ENCODE measurements around the gene AAMDC.

The AAMDC gene

DNA sequence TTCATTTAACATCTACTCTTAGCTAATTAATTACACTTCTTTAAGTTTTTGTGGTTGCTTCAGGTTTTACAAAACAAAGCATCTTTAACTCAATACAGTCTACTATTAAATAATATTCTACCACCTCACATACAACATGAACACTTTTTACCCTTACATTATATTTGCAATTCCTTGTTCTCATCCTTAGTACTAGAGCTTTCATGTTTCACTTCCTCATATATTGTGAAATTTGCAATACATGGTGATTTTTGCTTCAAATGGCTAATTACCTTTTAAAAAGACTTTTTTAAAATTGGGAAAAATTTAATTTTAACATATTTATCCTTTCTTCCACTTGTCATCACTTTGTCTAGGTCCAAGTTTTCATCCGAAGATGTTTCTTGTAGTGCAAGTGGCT, 37.9 kb upstream of the AAMDC start:
- no peak overlapping the region for H3K4me3 ChIP-seq (ENCODE audit: low read depth, low read length)
- no peak for DNase-seq (ENCODE audit: low read depth)
- TF ChIP-seq, protein P1, sequence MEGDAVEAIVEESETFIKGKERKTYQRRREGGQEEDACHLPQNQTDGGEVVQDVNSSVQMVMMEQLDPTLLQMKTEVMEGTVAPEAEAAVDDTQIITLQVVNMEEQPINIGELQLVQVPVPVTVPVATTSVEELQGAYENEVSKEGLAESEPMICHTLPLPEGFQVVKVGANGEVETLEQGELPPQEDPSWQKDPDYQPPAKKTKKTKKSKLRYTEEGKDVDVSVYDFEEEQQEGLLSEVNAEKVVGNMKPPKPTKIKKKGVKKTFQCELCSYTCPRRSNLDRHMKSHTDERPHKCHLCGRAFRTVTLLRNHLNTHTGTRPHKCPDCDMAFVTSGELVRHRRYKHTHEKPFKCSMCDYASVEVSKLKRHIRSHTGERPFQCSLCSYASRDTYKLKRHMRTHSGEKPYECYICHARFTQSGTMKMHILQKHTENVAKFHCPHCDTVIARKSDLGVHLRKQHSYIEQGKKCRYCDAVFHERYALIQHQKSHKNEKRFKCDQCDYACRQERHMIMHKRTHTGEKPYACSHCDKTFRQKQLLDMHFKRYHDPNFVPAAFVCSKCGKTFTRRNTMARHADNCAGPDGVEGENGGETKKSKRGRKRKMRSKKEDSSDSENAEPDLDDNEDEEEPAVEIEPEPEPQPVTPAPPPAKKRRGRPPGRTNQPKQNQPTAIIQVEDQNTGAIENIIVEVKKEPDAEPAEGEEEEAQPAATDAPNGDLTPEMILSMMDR (IDR thresholded peaks at IDR 0.05; ENCODE audit: control insufficient read depth, extremely low read depth, insufficient read depth), result no peak

DNA sequence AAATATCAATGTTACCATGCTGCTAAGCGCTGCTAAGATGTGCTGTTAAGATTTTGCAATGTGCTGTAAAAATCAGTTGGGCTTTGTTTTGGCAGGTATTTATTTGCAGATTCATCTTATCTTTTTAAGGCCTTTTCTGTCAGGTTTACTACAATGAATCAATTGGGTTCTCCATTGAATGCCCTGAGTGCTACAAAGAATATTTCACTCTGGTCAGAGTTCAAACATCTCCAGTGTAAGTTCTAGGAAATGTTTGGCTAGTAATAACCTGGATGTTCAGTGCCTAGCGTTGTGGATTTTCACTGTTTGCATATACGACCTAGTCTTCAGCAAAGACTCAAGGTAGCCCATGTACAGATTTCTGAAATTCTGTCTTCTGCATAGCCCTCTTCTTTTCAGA, 36.4 kb upstream of the AAMDC start:
- H3K4me3 ChIP-seq (ENCODE audit: low read depth, low read length), result no peak overlapping the region
- TF ChIP-seq, protein P1 (IDR thresholded peaks at IDR 0.05; ENCODE audit: control insufficient read depth, extremely low read depth, insufficient read depth), result no peak
- DNase-seq (ENCODE audit: low read depth), result no peak

DNA sequence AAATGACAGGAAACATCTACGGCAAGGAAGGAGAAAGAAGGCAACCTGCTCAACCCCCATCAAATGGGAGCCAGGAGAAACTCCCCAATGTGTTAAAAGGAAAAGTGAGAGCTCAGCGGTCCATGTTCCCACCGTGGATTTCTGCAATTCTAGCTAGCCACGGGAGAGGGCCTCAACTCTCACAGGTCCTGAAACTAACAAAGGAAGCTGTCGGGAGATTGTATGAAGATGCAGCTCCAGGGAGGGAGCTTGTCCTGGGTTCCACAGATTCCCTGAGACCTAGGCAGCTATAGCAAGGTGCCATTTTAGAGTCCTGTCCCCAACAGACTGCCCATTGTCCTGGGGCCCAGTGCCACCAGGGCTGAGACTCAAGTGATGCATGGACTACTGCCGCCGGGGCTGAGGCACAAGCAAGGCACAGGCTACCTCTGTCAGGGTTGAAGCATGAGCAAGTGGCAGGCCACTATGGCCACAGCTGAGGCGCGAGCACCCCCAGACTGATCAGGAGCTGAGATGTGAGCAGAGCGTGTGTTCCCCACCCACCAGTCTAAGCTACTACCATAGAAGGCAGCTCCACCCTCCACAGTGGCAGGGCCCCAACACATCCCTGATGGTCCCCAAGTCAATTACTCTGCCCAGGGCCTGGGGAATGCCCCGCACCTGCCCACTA, 31.7 kb upstream of the AAMDC start:
- DNase-seq (ENCODE audit: low read depth), result no peak
- H3K4me3 ChIP-seq (ENCODE audit: low read depth, low read length), result no peak overlapping the region
- TF ChIP-seq, protein P1 (IDR thresholded peaks at IDR 0.05; ENCODE audit: control insufficient read depth, extremely low read depth, insufficient read depth), result no peak

DNA sequence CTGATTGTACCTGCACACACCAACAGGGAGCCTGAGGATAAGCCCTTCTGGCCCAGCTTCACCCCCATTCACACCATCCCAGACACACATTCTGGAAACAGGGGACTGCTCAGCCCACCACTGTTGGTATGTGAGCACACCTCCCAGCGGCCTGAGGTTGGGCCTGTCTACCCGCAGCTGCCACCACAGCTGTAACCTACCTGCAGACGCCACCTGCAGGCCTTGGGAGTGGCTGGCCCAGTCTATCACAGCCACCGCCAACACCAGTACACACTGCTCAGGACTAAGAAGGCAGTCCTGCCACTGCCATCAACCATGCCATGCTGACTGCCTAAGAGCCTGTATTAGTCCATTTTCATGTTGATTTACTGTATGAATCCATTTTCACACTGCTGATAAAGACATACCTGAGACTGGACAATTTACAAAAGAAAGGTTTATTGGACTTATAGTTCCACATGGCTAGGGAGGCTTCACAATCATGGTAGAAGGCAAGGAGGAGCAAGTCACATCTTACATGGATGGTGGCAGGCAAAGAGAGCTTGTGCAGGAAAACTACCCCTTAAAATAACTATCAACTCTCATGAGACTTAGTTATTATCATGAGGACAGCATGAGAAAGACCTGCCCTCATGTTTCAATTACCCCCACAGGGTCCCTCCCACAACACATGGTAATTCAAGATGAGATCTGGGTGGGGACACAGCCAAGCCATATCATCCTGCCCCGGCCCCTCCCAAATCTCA, 31.0 kb upstream of the AAMDC start:
- no peak overlapping the region for H3K4me3 ChIP-seq (ENCODE audit: low read depth, low read length)
- no peak for DNase-seq (ENCODE audit: low read depth)
- TF ChIP-seq, protein P1 (IDR thresholded peaks at IDR 0.05; ENCODE audit: control insufficient read depth, extremely low read depth, insufficient read depth), result no peak

DNA sequence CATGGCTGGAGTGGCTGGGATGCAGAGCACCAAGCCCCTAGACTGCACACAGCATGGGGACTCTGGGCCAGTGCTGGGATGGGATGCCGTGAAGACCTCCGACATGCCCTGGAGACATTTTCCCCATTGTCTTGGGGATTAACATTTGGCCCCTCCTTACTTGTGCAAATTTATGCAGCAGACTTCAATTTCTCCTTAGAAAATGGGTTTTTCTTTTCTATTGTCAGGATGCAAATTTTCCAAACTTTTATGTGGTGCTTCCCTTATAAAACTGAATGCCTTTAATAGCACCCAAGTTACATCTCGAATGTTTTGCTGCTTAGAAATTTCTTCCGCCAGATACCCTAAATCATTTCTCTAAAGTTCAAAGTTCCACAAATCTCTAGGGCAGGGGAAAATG, 29.6 kb upstream of the AAMDC start:
- TF ChIP-seq, protein P1 (IDR thresholded peaks at IDR 0.05; ENCODE audit: control insufficient read depth, extremely low read depth, insufficient read depth), result no peak
- no peak for DNase-seq (ENCODE audit: low read depth)
- H3K4me3 ChIP-seq (ENCODE audit: low read depth, low read length), result no peak overlapping the region

DNA sequence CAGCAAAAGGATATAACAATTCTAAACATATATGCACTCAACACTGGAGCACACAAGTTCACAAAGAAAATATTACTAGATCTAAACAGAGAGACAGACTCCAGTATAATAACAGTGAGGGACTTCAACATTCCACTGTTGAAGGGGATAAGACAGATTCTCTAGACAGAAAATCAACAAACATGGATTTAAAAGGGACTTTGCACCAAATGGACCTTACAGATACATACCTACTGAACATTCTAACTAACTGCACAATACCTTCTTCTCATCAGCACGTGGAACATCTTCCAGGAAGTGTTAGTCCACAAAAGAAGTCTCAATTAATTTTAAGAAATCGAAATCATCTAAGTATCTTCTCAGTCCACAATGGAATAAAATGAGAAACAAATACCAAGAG, 27.0 kb upstream of the AAMDC start:
- TF ChIP-seq, protein P1 (IDR thresholded peaks at IDR 0.05; ENCODE audit: control insufficient read depth, extremely low read depth, insufficient read depth), result no peak
- no peak for DNase-seq (ENCODE audit: low read depth)
- no peak overlapping the region for H3K4me3 ChIP-seq (ENCODE audit: low read depth, low read length)
